Measurements from ENCODE around the gene TBC1D16.
"Not testable (repeated sequence)": the region's sequence is repeated elsewhere in the genome, so short reads cannot be mapped to it uniquely, and the experiment has no call there.

The TBC1D16 gene

DNA sequence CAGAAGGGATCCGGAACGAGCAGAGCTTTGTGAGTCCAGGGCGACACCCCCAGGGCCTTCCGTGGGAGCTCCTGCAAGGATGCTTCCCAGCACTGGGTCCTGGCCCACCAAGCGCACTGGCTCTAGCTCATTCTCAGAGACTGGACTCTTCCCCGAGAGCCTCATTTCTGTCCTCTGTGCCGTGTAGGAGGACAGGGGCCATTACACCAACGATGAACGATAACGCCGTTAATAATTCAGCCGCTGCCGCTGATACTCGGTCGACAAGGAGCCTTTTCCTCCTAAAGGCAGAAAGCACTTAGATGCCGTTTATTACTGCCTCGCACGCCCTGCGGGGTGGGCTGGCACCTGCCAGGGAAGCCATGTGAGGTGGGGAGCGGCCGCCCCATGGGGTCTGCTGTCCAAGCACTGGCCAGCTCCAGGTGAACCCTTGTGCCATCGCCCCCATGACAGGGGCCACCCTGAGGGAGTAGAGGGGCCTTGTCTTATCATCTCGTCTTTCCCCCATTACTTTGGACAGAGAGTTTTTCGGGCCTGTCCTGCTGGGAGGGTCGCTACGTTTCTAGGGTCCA lies 33.5 kb downstream of the TBC1D16 start:
- DNase-seq, result no peak

- DNase-seq, result no peak
Measured at GRCh38 chr17:80000981-80001775, 34.5 kb downstream of the TBC1D16 start.

DNA sequence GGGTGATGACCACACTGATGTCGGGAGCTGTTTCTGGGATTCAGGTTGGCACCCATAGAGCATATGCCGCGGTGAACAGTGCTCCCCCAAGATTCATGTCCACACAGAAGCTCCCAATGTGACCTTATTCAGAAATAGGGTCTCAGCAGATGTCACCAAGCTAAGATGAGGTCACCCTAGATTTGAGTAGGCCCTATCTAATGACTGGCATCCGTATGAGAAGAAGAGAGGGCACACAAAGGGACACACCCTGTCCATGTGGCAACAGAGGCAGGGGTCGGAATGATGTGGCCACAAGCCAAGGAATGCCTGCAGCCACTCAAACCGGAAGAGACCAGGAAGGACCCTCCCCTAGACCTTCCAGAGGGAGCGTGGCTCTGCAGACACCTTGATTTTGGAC lies 35.5 kb downstream of the TBC1D16 start:
- no peak for DNase-seq

GRCh38 chr17:79997011-79997660 lies 38.5 kb downstream of the TBC1D16 start:
- DNase-seq, result peak; percentile 71

- DNase-seq, result no peak
Measured at GRCh38 chr17:79996291-79996690, 39.4 kb downstream of the TBC1D16 start.

DNA sequence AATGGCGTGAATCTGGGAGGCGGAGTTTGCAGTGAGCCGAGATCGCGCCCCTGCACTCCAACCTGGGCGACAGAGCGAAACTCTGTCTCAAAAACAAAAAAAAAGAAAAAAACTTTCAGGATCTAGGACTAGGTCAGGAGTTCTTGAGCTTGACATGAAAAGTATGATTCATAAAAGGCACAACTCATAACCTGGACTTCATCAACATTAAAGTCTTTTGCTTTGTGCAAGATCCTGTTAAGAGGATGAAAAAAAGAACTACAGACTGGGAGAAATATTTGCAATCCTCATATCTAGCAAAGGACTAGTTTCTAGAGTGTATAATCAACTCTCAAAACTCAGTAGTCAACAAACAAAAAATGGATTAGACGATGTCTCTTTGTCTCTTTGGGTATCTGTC lies 40.0 kb downstream of the TBC1D16 start:
- DNase-seq, result no peak

DNA sequence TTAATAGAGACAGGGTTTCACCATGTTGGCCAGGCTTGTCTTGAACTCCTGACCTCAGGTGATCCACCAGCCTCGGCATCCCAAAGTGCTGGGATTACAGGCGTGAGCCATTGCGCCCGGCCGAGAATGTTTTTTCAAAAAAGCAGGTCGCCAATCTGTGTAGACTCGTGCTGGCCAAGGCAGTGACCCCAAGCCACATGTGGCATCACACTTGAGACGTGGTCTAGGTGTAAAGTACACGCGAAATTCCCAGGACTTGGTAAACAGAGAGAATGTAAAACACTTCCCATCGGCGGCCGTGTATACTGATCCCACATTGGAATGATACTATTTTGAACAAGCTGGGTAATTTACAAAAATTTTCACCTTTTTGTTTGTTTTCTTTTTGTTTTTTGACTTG lies 41.1 kb downstream of the TBC1D16 start:
- no peak for DNase-seq

DNA sequence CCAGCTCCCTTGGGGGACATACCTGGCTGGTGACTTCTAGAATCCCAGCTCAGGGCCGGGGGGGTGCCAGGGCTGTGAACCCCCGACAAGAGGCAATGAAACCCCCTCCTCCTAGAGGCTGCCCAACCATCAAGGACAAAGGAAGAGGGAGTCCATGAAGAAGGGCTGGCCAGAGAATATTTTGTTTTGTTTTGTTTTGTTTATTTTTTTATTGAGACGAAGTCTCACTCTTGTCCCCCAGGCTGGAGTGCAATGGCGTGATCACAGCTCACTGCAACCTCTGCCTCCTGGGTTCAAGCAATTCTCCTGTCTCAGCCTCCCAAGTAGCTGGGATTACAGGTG lies 41.5 kb downstream of the TBC1D16 start:
- DNase-seq, result not testable (repeated sequence)

DNA sequence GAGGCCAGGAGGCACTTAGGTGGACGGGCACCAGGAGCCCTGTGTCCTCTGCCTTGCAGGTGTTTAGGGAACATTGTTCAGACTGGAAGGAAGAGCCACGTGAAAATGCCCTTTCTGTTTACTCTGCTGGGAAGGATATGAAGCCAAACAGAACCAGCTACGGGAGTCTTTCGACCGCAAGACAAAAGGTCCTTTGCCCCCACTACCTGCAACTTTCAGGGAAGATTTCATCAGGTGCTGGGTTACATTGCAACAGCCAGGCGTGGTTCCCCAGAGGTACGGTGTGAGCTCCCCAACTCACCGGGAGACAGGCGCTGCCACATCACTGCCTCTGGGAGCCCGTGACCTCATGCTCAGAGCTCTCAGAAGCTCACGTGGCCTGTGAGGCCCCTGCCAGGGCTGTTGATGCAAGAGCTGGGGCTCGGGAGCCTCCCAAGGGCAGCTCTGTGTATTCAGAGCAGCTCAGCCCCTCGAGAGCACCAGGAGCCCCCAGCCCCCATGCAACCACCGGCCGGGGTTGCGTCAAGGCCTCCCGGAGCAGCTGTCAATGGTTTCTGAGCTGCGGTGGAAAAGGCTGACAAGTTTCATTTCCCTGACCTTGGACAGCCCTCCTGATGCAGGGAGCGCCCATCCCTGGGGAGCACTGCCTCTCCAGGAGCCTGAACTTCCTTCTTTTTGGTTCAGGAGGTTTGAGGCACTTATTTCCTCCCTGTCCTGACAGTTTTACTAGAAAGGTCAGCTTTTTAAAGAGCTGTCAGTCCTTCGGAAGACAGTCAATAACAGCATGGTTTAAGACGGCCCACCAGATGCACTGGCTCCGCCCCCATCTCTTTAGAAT lies 42.1 kb downstream of the TBC1D16 start:
- DNase-seq, result peak; percentile 28

DNA sequence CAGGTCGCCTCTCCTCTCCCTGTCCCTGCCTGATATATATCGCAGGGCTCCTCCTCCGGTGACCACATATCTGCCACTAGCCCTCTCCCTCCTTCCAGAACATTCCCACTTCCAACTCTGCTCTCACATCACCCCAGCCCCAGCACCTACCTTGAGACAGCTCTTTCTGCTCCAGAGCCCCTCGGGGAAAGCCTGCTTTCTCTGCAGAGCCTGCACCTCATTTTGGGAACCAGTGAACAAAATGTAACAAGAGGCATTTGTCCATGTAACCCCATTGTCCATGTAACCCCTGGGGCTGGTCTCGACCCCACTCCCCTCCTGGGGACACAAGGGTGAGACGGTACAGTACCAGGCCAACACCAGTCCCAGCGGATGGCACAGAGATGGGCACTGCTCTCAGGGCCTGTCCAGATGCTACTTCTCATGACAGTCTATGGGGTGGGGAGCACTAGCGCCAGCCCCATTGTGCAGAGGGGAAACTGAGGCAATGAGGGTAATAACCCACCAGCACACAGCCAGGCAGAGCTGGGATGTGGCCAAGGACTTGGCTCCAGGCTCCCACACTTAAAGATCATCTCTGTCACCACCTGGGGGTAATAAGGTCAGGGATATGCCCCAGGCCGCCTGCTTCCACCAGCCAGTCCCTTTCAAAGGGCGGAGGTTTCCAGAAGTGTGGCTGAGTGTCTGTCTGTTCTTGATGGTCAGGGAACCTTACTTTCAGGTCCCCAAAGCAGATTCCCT lies 42.9 kb downstream of the TBC1D16 start:
- DNase-seq, result no peak

GRCh38 chr17:79991924-79992648 lies 43.6 kb downstream of the TBC1D16 start:
- no peak for DNase-seq

DNA sequence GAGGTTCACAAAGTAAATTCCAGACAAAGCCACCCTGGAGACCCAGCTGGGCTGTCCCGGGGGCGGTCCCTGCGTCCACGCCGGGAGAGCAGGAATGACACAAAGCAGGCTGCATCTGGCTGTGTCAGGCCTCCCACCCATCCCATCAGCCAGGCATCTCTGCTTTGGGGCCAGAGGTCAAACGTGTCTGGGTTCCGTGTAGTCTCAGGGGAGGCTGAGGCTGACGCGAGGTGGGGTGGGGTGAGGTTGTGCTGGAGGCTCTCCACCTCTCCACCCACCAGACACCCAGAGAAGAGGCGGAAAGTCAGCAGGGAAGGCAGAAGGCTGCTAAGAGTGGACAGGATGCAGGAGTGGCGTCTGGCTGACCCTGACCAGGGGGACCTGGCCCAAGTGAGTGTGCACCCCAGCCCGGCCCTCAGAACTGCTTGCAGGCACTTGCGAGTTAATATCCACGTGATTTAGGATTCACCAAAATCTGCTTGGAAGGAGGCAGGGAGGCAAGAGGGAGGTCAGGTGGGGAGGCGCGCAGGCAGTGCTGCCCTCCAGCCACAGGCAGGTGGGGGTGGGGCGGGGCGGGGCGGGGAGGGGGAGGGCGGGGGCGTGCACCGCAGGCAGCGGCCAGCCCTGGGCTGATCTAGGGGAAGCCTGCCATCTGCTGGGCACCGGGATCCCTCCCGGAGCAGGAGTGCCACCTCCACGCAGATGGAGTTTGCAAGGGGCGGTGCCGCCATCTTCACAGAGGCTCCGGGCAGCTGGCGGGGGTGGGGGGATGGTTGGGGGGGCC lies 44.3 kb downstream of the TBC1D16 start:
- peak; percentile 83 for DNase-seq

DNA sequence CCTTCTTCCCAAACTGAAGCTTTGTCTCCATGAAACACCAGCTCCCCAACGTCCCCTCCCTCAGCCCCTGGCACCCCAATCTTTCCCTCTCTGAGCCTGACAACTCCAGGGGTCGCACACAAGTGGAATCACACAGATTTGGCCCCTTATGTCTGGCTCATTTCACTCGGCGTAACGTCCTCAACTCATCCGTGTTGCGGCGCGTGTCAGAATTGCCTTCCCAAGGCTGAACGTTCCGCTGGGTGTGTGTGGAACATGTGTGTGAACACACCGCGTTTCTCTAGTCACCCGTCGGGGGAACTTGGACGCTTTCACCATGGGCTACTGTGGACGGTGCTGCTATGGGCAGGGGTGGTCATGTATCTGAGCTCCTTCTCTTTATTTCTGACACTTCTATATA lies 45.0 kb downstream of the TBC1D16 start:
- DNase-seq, result no peak

DNA sequence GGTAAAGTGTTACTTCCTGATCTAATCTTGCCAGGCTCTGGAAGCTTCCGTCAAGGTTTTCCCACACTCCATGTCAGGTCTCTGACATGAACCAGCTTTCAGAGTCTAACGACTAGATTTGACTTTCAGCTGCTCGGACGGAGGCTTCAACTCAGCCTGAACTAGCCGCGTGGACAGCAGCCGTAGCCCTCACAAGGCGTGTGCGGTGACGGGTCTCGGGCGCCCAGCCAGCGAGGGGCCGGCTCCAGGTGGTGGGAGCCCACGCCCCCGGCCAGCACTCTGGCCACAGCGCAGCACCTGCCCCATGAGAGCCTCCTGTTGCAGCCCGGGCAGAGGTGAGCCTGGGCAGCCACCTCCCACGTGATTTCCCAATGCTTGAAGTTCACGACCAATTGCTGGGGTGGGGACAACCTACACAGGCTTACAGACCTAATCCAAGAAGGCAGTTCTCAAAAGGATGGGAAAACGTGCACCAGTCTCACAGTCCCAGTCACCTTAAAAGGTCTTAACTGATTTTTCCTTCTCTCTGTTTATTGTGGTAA lies 45.5 kb downstream of the TBC1D16 start:
- no peak for DNase-seq

GRCh38 chr17:79989106-79989835 lies 46.4 kb downstream of the TBC1D16 start:
- DNase-seq, result no peak

DNA sequence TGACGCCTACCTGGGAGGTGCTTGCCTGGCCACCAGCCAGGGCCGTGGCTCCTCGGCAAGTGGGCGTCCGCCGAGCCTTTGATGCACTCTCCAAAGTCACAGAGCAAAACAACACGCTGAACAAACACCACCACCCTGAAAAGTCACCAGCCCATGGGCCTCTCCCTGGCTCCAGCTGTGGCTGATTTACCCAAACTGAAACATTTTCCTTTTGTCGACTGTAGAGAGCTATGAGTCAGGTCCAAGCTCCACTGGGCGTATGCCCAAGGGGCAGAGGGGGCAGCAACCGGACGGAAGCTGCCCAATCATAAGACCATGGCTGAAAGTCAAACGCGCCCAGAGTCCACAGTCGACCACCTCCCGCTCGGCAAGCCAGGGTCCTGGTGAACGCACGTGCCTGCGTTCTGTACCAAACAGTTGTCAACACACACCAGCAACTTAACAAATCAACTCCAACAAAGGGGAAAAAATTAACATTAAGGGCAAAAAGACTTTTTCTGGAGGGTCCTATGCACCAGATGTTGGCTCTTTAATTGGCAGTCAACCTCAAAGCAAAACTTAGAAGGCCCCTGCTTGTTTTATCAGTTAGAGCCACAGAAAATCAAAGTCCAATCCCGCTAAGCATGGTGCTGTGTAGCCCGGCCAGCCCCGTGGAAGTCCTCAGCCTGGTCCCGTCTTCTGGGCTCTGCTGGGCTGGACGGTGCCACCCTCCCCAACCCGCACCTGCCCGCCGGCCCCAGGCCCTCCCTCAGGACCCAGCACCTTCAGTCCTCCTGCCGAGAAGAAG lies 47.3 kb downstream of the TBC1D16 start:
- no peak for DNase-seq

DNA sequence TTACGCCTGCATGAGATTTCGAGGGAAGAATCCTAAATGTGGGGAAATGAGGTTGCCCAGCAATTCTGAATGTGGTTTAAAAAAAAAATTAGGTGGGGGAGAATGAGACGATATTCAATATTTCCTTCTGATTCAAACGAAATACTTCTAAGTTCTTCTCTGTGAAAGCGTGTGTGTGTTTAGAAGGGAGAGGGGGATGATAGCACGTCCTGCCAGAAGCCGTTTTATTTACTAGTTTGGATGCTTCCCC lies 47.8 kb downstream of the TBC1D16 start:
- no peak for DNase-seq

GRCh38 chr17:79987187-79987934 lies 48.3 kb downstream of the TBC1D16 start:
- DNase-seq, result no peak

Data from activated CD4-positive, alpha-beta T cell treated with anti-CD3 and anti-CD28 coated beads, Interleukin-2, amount 50 U/mL, for 1 hour (primary cell).